Metanephros (tissue), 1 donor: ENCODE data around the gene CD274. TPM values are rescaled to one million over a fixed set of nuclear protein-coding genes. Genes with fewer than 3 reads are reported as not detected.

Source experiments
- total RNA-seq: library from RNA; depleted of rRNA; stranded (reverse); fragments of >200 nt; gene quantifications from one replicate; pipeline ENCODE4 v1.2.3, GENCODE V29; 2014

Gene CD274
- total RNA-seq = 2.7 TPM

DNA sequence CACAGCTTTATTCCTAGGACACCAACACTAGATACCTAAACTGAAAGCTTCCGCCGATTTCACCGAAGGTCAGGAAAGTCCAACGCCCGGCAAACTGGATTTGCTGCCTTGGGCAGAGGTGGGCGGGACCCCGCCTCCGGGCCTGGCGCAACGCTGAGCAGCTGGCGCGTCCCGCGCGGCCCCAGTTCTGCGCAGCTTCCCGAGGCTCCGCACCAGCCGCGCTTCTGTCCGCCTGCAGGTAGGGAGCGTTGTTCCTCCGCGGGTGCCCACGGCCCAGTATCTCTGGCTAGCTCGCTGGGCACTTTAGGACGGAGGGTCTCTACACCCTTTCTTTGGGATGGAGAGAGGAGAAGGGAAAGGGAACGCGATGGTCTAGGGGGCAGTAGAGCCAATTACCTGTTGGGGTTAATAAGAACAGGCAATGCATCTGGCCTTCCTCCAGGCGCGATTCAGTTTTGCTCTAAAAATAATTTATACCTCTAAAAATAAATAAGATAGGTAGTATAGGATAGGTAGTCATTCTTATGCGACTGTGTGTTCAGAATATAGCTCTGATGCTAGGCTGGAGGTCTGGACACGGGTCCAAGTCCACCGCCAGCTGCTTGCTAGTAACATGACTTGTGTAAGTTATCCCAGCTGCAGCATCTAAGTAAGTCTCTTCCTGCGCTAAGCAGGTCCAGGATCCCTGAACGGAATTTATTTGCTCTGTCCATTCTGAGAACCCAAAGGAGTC, at the start of gene CD274:
Gene CD274, plus strand, starts transcription at position 184 of the 733 bp plus-strand sequence. CDS start 5,572 bp downstream, outside the sequence.

DNA sequence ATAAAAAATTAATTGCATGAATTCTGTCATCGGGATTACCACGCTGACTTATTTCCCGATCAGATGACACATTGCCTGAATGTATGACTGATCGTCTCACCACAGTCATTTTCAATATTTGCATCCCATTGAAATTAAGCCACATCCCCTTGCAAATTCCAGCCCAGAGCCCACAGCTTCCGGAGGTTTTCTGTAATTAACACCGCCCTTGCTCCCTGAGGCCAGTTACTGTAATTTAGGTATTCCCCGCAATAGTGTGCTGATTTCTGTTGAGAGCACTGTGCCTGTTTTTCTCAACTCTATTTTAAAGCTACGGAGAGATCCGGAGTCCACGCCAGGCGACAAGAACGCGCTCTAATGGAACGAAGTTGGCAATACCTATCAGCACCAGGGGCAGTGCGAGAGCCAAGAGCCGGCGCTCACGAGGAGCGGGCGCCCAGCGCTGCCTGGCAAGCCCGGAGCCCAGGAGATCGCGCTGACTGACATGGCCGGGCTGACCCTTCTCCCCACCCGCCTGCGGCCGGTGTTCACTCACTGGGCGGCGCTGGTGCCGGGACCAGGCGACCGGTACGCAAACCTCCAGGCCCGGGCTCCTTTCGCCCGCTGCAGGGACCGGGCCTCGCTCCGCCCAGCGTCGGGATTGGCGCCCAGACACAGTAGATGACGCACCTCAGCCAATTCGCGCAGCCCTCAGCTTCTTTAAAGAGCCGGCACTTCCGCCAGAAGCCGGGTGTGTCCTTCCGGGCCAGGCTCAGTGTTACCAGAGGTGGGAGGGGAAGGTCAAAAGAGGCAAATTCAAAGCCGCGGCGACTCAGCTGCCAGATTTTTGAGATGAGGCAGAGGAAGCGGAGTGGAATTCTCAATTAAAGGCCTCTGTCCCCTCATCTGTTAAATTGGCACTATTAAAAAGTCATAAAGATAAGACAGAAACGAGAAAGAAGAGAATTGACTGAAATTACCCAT, 12.8 kb upstream of the CD274 start, which contains the start of gene PLGRKT:
Gene PLGRKT, minus strand, starts transcription at position 672 of the 963 bp plus-strand sequence. CDS start 5,948 bp downstream, outside the sequence.

DNA sequence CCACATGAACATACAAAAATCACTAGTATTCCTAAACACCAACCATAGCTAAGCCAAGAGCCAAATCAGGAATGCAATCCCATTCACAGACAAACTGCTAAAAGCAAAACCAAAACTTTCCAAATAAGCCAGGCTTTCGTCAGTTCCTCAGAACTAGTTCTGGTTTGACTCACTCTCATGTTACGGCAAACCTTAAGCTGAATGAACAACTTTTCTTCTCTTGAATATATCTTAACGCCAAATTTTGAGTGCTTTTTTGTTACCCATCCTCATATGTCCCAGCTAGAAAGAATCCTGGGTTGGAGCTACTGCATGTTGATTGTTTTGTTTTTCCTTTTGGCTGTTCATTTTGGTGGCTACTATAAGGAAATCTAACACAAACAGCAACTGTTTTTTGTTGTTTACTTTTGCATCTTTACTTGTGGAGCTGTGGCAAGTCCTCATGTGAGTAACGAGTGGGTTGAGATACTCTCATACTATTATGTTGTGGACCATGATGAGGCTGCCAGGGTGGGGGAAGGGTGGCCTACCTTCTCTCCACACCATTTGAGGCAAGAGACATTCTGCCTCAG, 60.1 kb downstream of the CD274 start, which contains the start of gene PDCD1LG2:
Gene PDCD1LG2, plus strand, starts transcription at position 172 of the 572 bp plus-strand sequence. CDS start 12,016 bp downstream, outside the sequence.

Other genes with a start within 250 kb of the CD274 start
- not detected for gene INSL4, start 219.1 kb upstream of the CD274 start, total RNA-seq
- 1.3 TPM for gene RLN2, start 145.8 kb upstream of the CD274 start, total RNA-seq
- gene RLN1, start 110.7 kb upstream of the CD274 start, total RNA-seq = 0.64 TPM
- gene PLGRKT, start 12.6 kb upstream of the CD274 start, total RNA-seq = 28.9 TPM
- gene PDCD1LG2, start 60.0 kb downstream of the CD274 start, total RNA-seq = 0.64 TPM
- 50.4 TPM for gene RIC1, start 178.6 kb downstream of the CD274 start, total RNA-seq